H7 (cell line): Measurements from ENCODE around the gene SLIT3. TPM values are rescaled to one million over a fixed set of nuclear protein-coding genes. Genes with fewer than 3 reads are reported as not detected.

Experiments
- DNase-seq: peaks from one replicate; pipeline ENCODE4 v3.0.0; 2012
- H3K27me3 ChIP-seq: 2 replicates; pipeline ENCODE4 v1.6.0; 2011; ENCODE audit warnings: mild to moderate bottlenecking, low read length; ENCODE audit not compliant: control insufficient read depth, insufficient read depth
- H3K36me3 ChIP-seq: replicated peaks from 2 replicates; pipeline ENCODE4 v1.5.1; 2011; ENCODE audit warnings: low read length; ENCODE audit not compliant: control insufficient read depth, insufficient read depth
- H3K4me3 ChIP-seq: 2 replicates; pipeline ENCODE4 v1.5.1; 2011; ENCODE audit warnings: low read depth, mild to moderate bottlenecking, control low read depth, low read length, moderate library complexity; ENCODE audit not compliant: insufficient read depth
- total RNA-seq: library from RNA; depleted of rRNA; stranded (reverse); fragments of >200 nt; shearing (Covaris generic); gene quantifications from 2 replicates; pipeline ENCODE4 v1.2.3, GENCODE V29; 2014

The SLIT3 gene
- total RNA-seq, 1 experiment from 2014 or later = 0.97 TPM

DNA sequence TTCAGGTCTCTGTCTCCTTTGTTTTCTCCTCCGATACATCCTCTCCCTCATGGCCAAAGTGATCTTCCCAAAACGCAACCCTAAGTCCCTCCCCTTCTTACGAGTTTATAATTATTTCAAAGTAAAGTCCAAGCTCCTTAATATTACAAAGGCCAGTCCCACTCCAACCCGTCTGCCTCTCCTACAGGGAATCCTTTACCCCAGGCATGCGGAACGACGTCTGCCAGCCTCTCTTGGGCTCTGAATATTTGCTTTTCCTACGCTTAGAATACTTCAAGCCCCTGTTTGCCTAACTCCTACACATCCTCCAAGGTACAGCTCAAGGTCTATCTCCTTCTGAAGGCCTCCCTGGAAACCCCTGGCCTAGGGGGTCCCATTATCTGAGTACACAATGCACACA lies 246.4 kb downstream of the SLIT3 start:
- Histone ChIP-seq H3K4me3 (no peak overlapping the region), H3K27me3 (no peaks in the 10 kb centered on the region; the same call in 1 of the 2 replicates), H3K36me3 (no peaks in the 10 kb centered on the region)
- DNase-seq = no peak

- no peak for DNase-seq
- Histone ChIP-seq H3K4me3 (no peak overlapping the region), H3K27me3 (no peaks in the 10 kb centered on the region; the same call in 1 of the 2 replicates), H3K36me3 (no peaks in the 10 kb centered on the region)
These were observed 248.7 kb downstream of the SLIT3 start for GRCh38 chr5:169052207-169052606.

DNA sequence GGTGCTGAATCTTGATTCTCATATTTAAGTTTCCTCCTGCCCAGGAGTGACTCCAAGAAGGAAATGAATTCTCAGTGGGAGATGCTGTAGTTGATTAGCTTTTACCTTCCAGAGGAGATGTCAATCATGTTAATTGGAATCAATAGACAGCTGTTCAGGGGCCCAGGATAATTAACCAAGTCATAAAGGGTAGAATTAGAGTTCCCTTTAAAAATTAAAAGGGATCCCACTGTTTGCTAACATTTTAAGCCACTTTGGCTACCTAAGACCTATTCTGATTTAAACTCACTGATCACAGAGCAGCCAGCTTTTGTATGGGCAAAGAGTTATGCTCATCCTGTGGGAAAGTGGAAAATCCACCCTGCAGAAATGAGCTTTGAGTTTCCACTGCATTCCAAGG lies 249.6 kb downstream of the SLIT3 start:
- no peak overlapping the region for H3K4me3 ChIP-seq
- no peak for DNase-seq

DNA sequence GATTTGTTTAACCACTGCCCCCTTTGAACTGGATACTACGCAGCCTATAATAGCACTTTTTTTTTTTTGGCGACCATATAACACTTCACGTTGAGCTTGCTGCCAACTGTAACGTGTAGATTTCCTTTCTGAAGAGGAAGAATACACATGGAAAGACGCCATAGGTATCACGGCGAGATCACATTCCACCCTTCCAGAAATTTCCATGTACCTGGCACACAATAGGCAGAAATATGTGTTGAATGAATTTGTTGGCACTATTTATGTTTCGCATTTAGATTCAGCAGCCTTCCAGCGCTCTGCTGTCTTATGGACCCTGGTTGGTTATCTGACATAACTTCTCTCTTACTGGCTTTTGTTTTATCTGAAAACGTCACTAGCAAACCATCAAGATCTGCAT lies 250.3 kb downstream of the SLIT3 start:
- no peak overlapping the region for H3K4me3 ChIP-seq
- H3K36me3 ChIP-seq = no peaks in the 10 kb centered on the region
- DNase-seq = no peak
- H3K27me3 ChIP-seq = no peaks in the 10 kb centered on the region; the same call in 1 of the 2 replicates

More for the DNA sequence above, 249.6 kb downstream of the SLIT3 start:
- H3K36me3 ChIP-seq = no peaks in the 10 kb centered on the region
- H3K27me3 ChIP-seq = no peaks in the 10 kb centered on the region; the same call in 1 of the 2 replicates

DNA sequence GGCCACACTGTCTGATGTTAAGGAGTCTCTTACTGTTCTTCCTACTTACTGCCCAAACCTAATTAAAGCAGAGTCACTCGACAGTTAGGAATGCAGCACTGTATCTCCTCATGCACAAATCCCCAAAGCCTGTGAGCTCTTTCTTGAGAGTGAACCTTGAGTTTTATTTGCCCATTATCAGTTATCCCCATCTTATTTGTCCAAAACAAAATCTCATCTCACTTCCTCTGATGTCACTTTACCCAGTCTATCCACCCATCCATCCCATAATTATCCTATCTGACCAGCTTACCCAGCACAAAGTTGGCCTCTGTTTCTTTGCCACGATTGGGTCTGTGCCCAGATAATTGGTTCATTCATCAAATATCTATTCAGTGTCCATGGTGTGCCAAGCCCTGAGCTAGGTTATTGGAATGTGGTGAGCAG lies 250.8 kb downstream of the SLIT3 start:
- H3K27me3 ChIP-seq = no peaks in the 10 kb centered on the region; the same call in 1 of the 2 replicates
- no peak overlapping the region for H3K4me3 ChIP-seq
- no peak for DNase-seq
- H3K36me3 ChIP-seq = no peaks in the 10 kb centered on the region

DNA sequence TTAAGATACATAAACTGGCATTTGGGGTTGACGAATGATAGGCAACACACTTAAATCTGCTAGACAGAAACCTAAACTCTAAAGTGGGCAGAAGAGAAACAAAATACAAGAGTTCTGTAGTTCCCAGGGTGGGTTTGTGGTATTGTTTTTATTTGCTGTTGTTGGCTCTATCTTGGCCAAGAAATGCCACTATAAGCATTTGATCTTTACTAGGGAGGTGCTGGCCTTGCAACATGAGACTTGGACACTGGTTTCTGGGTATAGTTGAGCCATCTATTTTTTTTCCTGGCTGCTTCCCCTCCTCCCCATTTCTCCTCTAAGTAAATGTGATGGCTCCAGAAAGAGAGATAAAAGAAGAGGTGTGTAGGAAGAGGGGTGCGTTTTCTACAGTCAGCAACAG lies 251.2 kb downstream of the SLIT3 start:
- H3K4me3 ChIP-seq = no peak overlapping the region
- H3K27me3 ChIP-seq = no peaks in the 10 kb centered on the region; the same call in 1 of the 2 replicates
- H3K36me3 ChIP-seq = no peaks in the 10 kb centered on the region
- no peak for DNase-seq

GRCh38 chr5:169048181-169049125 lies 252.5 kb downstream of the SLIT3 start:
- H3K36me3 ChIP-seq = no peaks in the 10 kb centered on the region
- H3K4me3 ChIP-seq = no peak overlapping the region
- no peak for DNase-seq
- H3K27me3 ChIP-seq = no peaks in the 10 kb centered on the region; the same call in 1 of the 2 replicates

DNA sequence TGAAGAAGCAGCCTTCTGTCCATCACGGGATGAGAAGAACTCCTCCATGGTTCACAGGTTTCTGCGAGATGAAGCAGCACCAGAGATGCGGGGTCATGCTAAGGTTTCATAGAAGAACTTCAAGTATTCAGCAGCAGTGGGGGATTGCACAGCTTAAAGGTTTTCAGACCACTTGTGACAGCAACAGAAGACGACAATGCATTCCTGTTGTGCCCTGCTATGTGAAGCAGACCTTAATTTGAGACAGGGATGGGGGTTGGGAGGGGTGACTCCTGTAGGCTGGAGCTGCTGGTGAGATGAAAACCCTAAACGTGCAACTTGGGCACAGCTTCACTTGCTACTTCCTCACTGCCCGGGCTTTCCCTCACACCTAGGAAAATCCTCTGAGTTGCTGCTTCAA lies 256.0 kb downstream of the SLIT3 start:
- Histone ChIP-seq H3K27me3 (no peaks in the 10 kb centered on the region), H3K36me3 (no peaks in the 10 kb centered on the region), H3K4me3 (no peak overlapping the region)
- DNase-seq = no peak

DNA sequence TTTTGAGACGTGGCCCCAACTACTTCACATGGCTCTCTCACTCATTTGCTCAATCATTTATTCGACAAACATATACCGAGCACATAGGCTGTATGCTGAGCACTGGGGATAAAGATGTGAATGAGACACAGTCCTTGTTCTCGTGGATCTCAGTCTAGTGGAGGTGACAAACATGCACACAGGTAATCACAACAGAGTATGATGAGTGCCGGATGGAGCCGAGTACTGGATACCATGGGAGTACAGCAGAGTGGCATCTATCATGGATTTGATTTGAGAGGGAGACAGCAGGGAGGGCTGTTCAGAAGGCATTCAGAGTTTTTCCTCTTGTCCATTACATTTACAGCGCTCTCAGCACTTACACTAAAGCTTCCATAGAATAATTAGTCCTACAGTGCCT lies 259.8 kb downstream of the SLIT3 start:
- Histone ChIP-seq H3K27me3 (no peaks in the 10 kb centered on the region), H3K4me3 (no peak overlapping the region), H3K36me3 (no peaks in the 10 kb centered on the region)
- no peak for DNase-seq

DNA sequence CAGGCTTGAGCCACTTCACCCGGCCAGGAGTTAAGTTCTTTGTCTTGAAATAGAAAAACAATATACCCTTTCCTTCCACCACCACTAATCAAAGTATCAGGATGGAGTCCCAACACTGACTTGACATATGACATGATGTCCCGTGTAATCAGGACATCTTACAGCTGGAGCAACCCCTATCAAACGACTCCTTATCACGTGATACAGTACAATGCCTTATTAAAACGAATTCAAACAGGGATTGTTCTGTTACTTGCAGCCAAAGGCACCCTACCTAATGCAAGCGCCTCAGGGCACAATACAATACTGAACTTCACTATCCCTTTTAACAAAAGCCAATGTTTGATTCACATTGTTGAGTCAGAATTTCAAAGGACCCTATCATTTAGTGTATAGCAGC lies 261.3 kb downstream of the SLIT3 start:
- Histone ChIP-seq H3K27me3 (no peaks in the 10 kb centered on the region), H3K36me3 (no peaks in the 10 kb centered on the region), H3K4me3 (no peak overlapping the region)
- no peak for DNase-seq

- no peaks in the 10 kb centered on the region for H3K27me3 ChIP-seq
- no peak overlapping the region for H3K4me3 ChIP-seq
- no peak for DNase-seq
- no peaks in the 10 kb centered on the region for H3K36me3 ChIP-seq
These were observed 263.5 kb downstream of the SLIT3 start for GRCh38 chr5:169037466-169037865.

GRCh38 chr5:169036079-169036805 lies 264.7 kb downstream of the SLIT3 start:
- DNase-seq = no peak
- Histone ChIP-seq H3K36me3 (no peaks in the 10 kb centered on the region), H3K4me3 (no peak overlapping the region), H3K27me3 (no peaks in the 10 kb centered on the region)

DNA sequence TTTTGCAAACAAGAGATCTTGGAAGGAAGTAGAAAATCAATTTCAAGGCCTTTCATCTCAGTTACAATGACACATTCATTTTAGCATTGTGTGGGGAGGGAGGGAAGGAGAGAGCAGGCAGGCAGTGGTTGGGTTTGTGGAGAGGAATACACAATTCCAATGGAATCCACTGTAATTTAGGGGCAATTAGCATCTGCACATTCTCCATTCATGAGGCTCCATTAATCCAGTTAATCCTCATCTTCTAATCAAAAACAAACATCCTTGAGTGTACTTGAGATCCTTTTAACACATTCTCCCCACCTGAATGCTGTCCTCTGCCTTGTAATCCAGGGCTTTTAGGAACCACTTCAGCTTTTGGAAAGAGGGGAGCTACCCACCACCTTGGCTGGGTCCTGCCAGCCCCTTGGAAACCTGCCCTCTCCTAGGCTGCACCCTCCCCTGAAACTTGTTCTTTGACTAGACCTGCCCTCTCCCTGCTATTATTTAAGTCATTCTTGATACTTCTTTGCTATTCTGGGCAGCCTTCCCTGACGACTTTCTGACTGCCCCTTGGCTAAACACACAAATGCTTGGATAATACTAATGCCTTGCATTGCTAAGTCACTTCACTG lies 271.2 kb downstream of the SLIT3 start:
- no peak for DNase-seq
- H3K27me3 ChIP-seq = no peaks in the 10 kb centered on the region
- no peak overlapping the region for H3K4me3 ChIP-seq
- no peaks in the 10 kb centered on the region for H3K36me3 ChIP-seq

GRCh38 chr5:169029037-169029436 lies 271.9 kb downstream of the SLIT3 start:
- H3K27me3 ChIP-seq = no peaks in the 10 kb centered on the region
- no peak for DNase-seq
- no peaks in the 10 kb centered on the region for H3K36me3 ChIP-seq
- H3K4me3 ChIP-seq = no peak overlapping the region
